ENCODE results near the gene ELP1. TPM values are rescaled to one million over a fixed set of nuclear protein-coding genes. Genes with fewer than 3 reads are reported as not detected.

The ELP1 gene
- total and polyA plus RNA-seq, 2 of the 4 experiments (the other 2 are of a cell fraction), result 20.0 to 43.2 TPM

GRCh38 chr9:108910402-108910801 is 23.5 kb downstream of the ELP1 start:
- Histone ChIP-seq H3K36me3 (ENCODE audit: control insufficient read depth, insufficient read depth, low read length) (peaks cover 33% of the 10 kb centered on the region), H2AK9ac (replicated peaks; ENCODE audit: low read depth, low read length, poor library complexity) (no peak overlapping the region), H4K20me1 (ENCODE audit: insufficient read depth, low read length) (no peaks in the 10 kb centered on the region), H4K5ac (ENCODE audit: low read depth, low read length) (no peak overlapping the region), H2AFZ (replicated peaks; ENCODE audit: low read length, poor library complexity) (no peak overlapping the region), H3K18ac (ENCODE audit: low read depth, low read length) (no peak overlapping the region), H3K56ac (ENCODE audit: extremely low read depth, insufficient read depth, low read length) (no peak overlapping the region), H2BK20ac (ENCODE audit: low read depth, low read length) (no peak overlapping the region), H2BK120ac (ENCODE audit: low read depth, low read length) (no peak overlapping the region), H3K27me3 (ENCODE audit: control insufficient read depth, insufficient read depth, low read length) (no peaks in the 10 kb centered on the region), H3K23ac (ENCODE audit: low read depth, low read length) (no peak overlapping the region), H3K4ac (ENCODE audit: low read depth, low read length) (no peak overlapping the region), H3K27ac (ENCODE audit: insufficient read depth, low read length) (no peak overlapping the region), H3K4me1 (ENCODE audit: control insufficient read depth, insufficient read depth, low read length) (no peaks in the 10 kb centered on the region), H3K4me2 (ENCODE audit: low read depth, low read length) (no peak overlapping the region), H2BK5ac (ENCODE audit: low read depth, low read length, poor library complexity, severe bottlenecking) (no peak overlapping the region), H3K9ac (ENCODE audit: low read depth, low read length) (no peak overlapping the region), H4K8ac (ENCODE audit: low read depth in 2 of 2, low read length in 2 of 2) (no peak overlapping the region), H3K9me1 (ENCODE audit: insufficient read depth, low read length) (no peaks in the 10 kb centered on the region), H4K91ac (ENCODE audit: insufficient read depth, low read depth, low read length) (no peak overlapping the region), H2AK5ac (ENCODE audit: low read depth, low read length) (no peak overlapping the region), H3K4me3 (ENCODE audit: insufficient read depth, low read depth, low read length) (no peak overlapping the region), H3K14ac (replicated peaks; ENCODE audit: low read depth, low read length) (no peak overlapping the region), H2BK15ac (ENCODE audit: low read depth, low read length) (no peak overlapping the region), H3K79me1 (ENCODE audit: low read depth in 1 of 2, low read length in 2 of 2) (no peaks in the 10 kb centered on the region), H3K9me3 (ENCODE audit: control insufficient read depth, insufficient read depth, low read length) (no peaks in the 10 kb centered on the region)
- BruUV-seq (replicated peaks), result no TSS peak
- ATAC-seq (ENCODE audit: low read depth) (no peak), DNase-seq (peak; percentile 5)
- intact Hi-C loops (cut with micrococcal nuclease) (no loop called here), dilution Hi-C loops (cut with HindIII; ENCODE audit: low sequenced_read_pairs, unreplicated experiment) (no loop called here), in situ Hi-C loops (cut with MboI; ENCODE audit: low sequenced_read_pairs) (no loop called here)
- POLR2A ChIA-PET (ENCODE audit: unreplicated experiment), result no interaction called here
- TF ChIP-seq RFX5 (IDR thresholded peaks at IDR 0.05; ENCODE audit: low read depth, low read length) (no peak), CTCF (conservative IDR thresholded peaks at IDR 0.05; ENCODE audit: low read depth, low read length) (no peak), FOS (IDR thresholded peaks at IDR 0.05; ENCODE audit: low read depth, low read length) (no peak), CEBPB (IDR thresholded peaks at IDR 0.05; ENCODE audit: low read depth, low read length) (no peak), RCOR1 (IDR thresholded peaks at IDR 0.05; ENCODE audit: insufficient replicate concordance, low read length) (no peak), RAD21 (IDR thresholded peaks at IDR 0.05; ENCODE audit: low read length) (no peak), MAZ (IDR thresholded peaks at IDR 0.05; ENCODE audit: borderline replicate concordance, low read depth, low read length) (no peak), MXI1 (IDR thresholded peaks at IDR 0.05; ENCODE audit: borderline replicate concordance, low read depth, low read length) (no peak), MAFK (IDR thresholded peaks at IDR 0.05; ENCODE audit: low read depth, low read length) (no peak), POLR2A (IDR thresholded peaks at IDR 0.05; ENCODE audit: low read depth, low read length) (no peak)
- CTCF ChIA-PET, result no interaction called here
